HG03064 (cell line): ENCODE data around the gene FOXP4.

Experiments used
- ATAC-seq: cut with Tn5 transposase; IDR thresholded peaks from one replicate; pipeline ENCODE4 v1.9.1; 2021; ENCODE audit warnings: low read depth; ENCODE audit not compliant: unreplicated experiment

FOXP4 gene

GRCh38 chr6:41561931-41562911, 16.0 kb downstream of the FOXP4 start:
- ATAC-seq = no peak

- no peak for ATAC-seq
These were observed 17.0 kb downstream of the FOXP4 start for GRCh38 chr6:41563060-41563776.

GRCh38 chr6:41564448-41565142, 18.4 kb downstream of the FOXP4 start:
- no peak for ATAC-seq

- ATAC-seq = no peak
These were observed 19.5 kb downstream of the FOXP4 start for GRCh38 chr6:41565701-41566100.

- no peak for ATAC-seq
These were observed 20.8 kb downstream of the FOXP4 start for GRCh38 chr6:41566961-41567360.

GRCh38 chr6:41567684-41568083, 21.5 kb downstream of the FOXP4 start:
- no peak for ATAC-seq

GRCh38 chr6:41568202-41568584, 22.0 kb downstream of the FOXP4 start:
- no peak for ATAC-seq

- ATAC-seq = no peak
These were observed 22.6 kb downstream of the FOXP4 start for GRCh38 chr6:41568585-41569384.

- ATAC-seq = no peak
These were observed 24.1 kb downstream of the FOXP4 start for GRCh38 chr6:41570259-41570615.

GRCh38 chr6:41571021-41571780, 25.0 kb downstream of the FOXP4 start:
- no peak for ATAC-seq

- ATAC-seq = no peak
These were observed 26.4 kb downstream of the FOXP4 start for GRCh38 chr6:41572613-41573012.

- ATAC-seq = no peak
These were observed 27.1 kb downstream of the FOXP4 start for GRCh38 chr6:41573276-41573675.

GRCh38 chr6:41573985-41574384, 27.8 kb downstream of the FOXP4 start:
- no peak for ATAC-seq

- no peak for ATAC-seq
These were observed 29.4 kb downstream of the FOXP4 start for GRCh38 chr6:41575598-41575997.

GRCh38 chr6:41576667-41577066, 30.5 kb downstream of the FOXP4 start:
- ATAC-seq = no peak

- no peak for ATAC-seq
These were observed 31.4 kb downstream of the FOXP4 start for GRCh38 chr6:41577356-41578216.

GRCh38 chr6:41578217-41579087, 32.3 kb downstream of the FOXP4 start:
- ATAC-seq = no peak

GRCh38 chr6:41579088-41579610, 33.0 kb downstream of the FOXP4 start:
- no peak for ATAC-seq
